ENCODE results near the gene CFAP61. TPM values are rescaled to one million over a fixed set of nuclear protein-coding genes. Genes with fewer than 3 reads are reported as not detected.

CFAP61 gene
- total RNA-seq, 1 experiment from 2014 or later, result 0.19 TPM

- Histone ChIP-seq H3K9me2 (replicated peaks; ENCODE audit: insufficient read depth, low read length) (no peaks in the 10 kb centered on the region), H4K20me1 (ENCODE audit: insufficient read depth, low read depth, low read length) (no peaks in the 10 kb centered on the region), H3K4me2 (ENCODE audit: low read depth, low read length, poor library complexity, severe bottlenecking) (no peak overlapping the region), H3K27me3 (ENCODE audit: low read length) (no peaks in the 10 kb centered on the region), H2AFZ (ENCODE audit: low read length) (no peak overlapping the region), H3K4me1 (ENCODE audit: low read length) (no peaks in the 10 kb centered on the region), H3K4me3 (ENCODE audit: low read length) (no peak overlapping the region), H3K9ac (ENCODE audit: low read length) (no peak overlapping the region), H3K9me3 (ENCODE audit: low read length) (no peaks in the 10 kb centered on the region), H3K27ac (ENCODE audit: low read length) (no peak overlapping the region), H3K36me3 (ENCODE audit: insufficient read depth, low read length) (no peaks in the 10 kb centered on the region), H3K79me2 (ENCODE audit: low read length) (no peaks in the 10 kb centered on the region)
- DNase-seq, result no peak
These were observed 223.3 kb downstream of the CFAP61 start for GRCh38 chr20:20275636-20276035.

GRCh38 chr20:20276811-20277530 lies 224.6 kb downstream of the CFAP61 start:
- Histone ChIP-seq H3K36me3 (ENCODE audit: insufficient read depth, low read length) (no peaks in the 10 kb centered on the region), H3K9me2 (replicated peaks; ENCODE audit: insufficient read depth, low read length) (no peaks in the 10 kb centered on the region), H3K4me2 (ENCODE audit: low read depth, low read length, poor library complexity, severe bottlenecking) (no peak overlapping the region), H2AFZ (ENCODE audit: low read length) (no peak overlapping the region), H3K79me2 (ENCODE audit: low read length) (no peaks in the 10 kb centered on the region), H3K9ac (ENCODE audit: low read length) (no peak overlapping the region), H3K27ac (ENCODE audit: low read length) (no peak overlapping the region), H4K20me1 (ENCODE audit: insufficient read depth, low read depth, low read length) (no peaks in the 10 kb centered on the region), H3K9me3 (ENCODE audit: low read length) (no peaks in the 10 kb centered on the region), H3K4me1 (ENCODE audit: low read length) (no peaks in the 10 kb centered on the region), H3K27me3 (ENCODE audit: low read length) (no peaks in the 10 kb centered on the region), H3K4me3 (ENCODE audit: low read length) (no peak overlapping the region)
- DNase-seq, result no peak

- Histone ChIP-seq H4K20me1 (ENCODE audit: insufficient read depth, low read depth, low read length) (no peaks in the 10 kb centered on the region), H3K27ac (ENCODE audit: low read length) (no peak overlapping the region), H3K4me3 (ENCODE audit: low read length) (no peak overlapping the region), H3K36me3 (ENCODE audit: insufficient read depth, low read length) (no peaks in the 10 kb centered on the region), H3K9me2 (replicated peaks; ENCODE audit: insufficient read depth, low read length) (no peaks in the 10 kb centered on the region), H3K4me2 (ENCODE audit: low read depth, low read length, poor library complexity, severe bottlenecking) (no peak overlapping the region), H2AFZ (ENCODE audit: low read length) (no peak overlapping the region), H3K4me1 (ENCODE audit: low read length) (no peaks in the 10 kb centered on the region), H3K9ac (ENCODE audit: low read length) (no peak overlapping the region), H3K9me3 (ENCODE audit: low read length) (no peaks in the 10 kb centered on the region), H3K79me2 (ENCODE audit: low read length) (no peaks in the 10 kb centered on the region), H3K27me3 (ENCODE audit: low read length) (no peaks in the 10 kb centered on the region)
- no peak for DNase-seq
These were observed 225.6 kb downstream of the CFAP61 start for GRCh38 chr20:20277894-20278335.

- Histone ChIP-seq H3K27me3 (ENCODE audit: low read length) (no peaks in the 10 kb centered on the region), H3K4me2 (ENCODE audit: low read depth, low read length, poor library complexity, severe bottlenecking) (no peak overlapping the region), H3K27ac (ENCODE audit: low read length) (no peak overlapping the region), H2AFZ (ENCODE audit: low read length) (no peak overlapping the region), H3K9me2 (replicated peaks; ENCODE audit: insufficient read depth, low read length) (no peaks in the 10 kb centered on the region), H4K20me1 (ENCODE audit: insufficient read depth, low read depth, low read length) (no peaks in the 10 kb centered on the region), H3K4me1 (ENCODE audit: low read length) (no peaks in the 10 kb centered on the region), H3K4me3 (ENCODE audit: low read length) (no peak overlapping the region), H3K9ac (ENCODE audit: low read length) (no peak overlapping the region), H3K9me3 (ENCODE audit: low read length) (no peaks in the 10 kb centered on the region), H3K79me2 (ENCODE audit: low read length) (no peaks in the 10 kb centered on the region), H3K36me3 (ENCODE audit: insufficient read depth, low read length) (no peaks in the 10 kb centered on the region)
- DNase-seq, result no peak
These were observed 233.7 kb downstream of the CFAP61 start for GRCh38 chr20:20286061-20286460.

DNA sequence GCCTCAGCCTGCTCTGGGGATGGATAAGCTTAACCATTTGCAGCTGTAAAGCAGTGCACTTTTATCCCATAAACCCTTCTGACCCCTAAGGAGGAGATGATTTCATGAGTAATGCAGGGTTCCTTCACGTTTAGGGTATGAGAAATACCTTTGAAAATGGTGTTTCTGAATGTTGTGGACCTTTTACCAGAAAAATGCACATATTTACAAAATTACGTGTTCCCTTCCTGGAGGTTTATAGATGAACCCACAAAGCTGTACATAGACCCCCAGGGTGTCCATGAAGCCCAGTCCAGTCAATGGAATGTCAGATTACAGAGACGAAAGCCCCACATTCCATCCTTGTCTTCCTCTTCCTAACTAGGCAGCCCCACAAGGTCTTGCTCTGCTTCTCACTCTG lies 237.0 kb downstream of the CFAP61 start:
- Histone ChIP-seq H3K4me3 (ENCODE audit: low read length) (no peak overlapping the region), H2AFZ (ENCODE audit: low read length) (no peak overlapping the region), H3K36me3 (ENCODE audit: insufficient read depth, low read length) (no peaks in the 10 kb centered on the region), H3K79me2 (ENCODE audit: low read length) (no peaks in the 10 kb centered on the region), H3K27me3 (ENCODE audit: low read length) (no peaks in the 10 kb centered on the region), H3K4me1 (ENCODE audit: low read length) (no peaks in the 10 kb centered on the region), H3K9ac (ENCODE audit: low read length) (no peak overlapping the region), H3K27ac (ENCODE audit: low read length) (no peak overlapping the region), H3K9me3 (ENCODE audit: low read length) (no peaks in the 10 kb centered on the region), H4K20me1 (ENCODE audit: insufficient read depth, low read depth, low read length) (no peaks in the 10 kb centered on the region), H3K9me2 (replicated peaks; ENCODE audit: insufficient read depth, low read length) (no peaks in the 10 kb centered on the region), H3K4me2 (ENCODE audit: low read depth, low read length, poor library complexity, severe bottlenecking) (no peak overlapping the region)
- DNase-seq, result no peak

DNA sequence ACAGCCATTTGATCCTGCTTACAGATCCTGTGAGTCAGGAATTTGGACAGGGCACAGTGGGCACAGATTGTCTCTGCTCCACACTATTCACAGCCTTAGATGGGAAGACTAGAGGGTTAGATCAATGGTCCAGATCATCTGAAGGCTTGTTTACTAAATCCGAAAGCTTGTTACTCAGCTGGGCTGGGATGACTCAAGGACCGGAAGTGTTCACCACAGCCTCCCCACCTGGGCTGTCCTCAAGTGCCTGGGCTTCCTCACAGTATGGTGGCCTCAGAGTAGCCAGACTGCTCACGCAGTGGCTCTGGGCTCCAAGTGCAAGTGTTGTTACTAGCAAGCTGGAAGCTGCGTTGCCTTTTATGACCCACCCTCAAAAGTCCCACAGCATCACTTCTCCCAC lies 240.1 kb downstream of the CFAP61 start:
- H3K4me3 ChIP-seq (ENCODE audit: low read length), result no peak overlapping the region
- no peaks in the 10 kb centered on the region for H3K36me3 ChIP-seq (ENCODE audit: insufficient read depth, low read length)
- H3K9ac ChIP-seq (ENCODE audit: low read length), result no peak overlapping the region
- no peak for DNase-seq
- no peaks in the 10 kb centered on the region for H3K9me2 ChIP-seq (replicated peaks; ENCODE audit: insufficient read depth, low read length)
- no peaks in the 10 kb centered on the region for H3K9me3 ChIP-seq (ENCODE audit: low read length)
- no peak overlapping the region for H2AFZ ChIP-seq (ENCODE audit: low read length)
- no peak overlapping the region for H3K27ac ChIP-seq (ENCODE audit: low read length)
- no peaks in the 10 kb centered on the region for H3K27me3 ChIP-seq (ENCODE audit: low read length)
- H3K79me2 ChIP-seq (ENCODE audit: low read length), result no peaks in the 10 kb centered on the region
- H3K4me1 ChIP-seq (ENCODE audit: low read length), result no peaks in the 10 kb centered on the region
- H3K4me2 ChIP-seq (ENCODE audit: low read depth, low read length, poor library complexity, severe bottlenecking), result no peak overlapping the region
- no peaks in the 10 kb centered on the region for H4K20me1 ChIP-seq (ENCODE audit: insufficient read depth, low read depth, low read length)

DNA sequence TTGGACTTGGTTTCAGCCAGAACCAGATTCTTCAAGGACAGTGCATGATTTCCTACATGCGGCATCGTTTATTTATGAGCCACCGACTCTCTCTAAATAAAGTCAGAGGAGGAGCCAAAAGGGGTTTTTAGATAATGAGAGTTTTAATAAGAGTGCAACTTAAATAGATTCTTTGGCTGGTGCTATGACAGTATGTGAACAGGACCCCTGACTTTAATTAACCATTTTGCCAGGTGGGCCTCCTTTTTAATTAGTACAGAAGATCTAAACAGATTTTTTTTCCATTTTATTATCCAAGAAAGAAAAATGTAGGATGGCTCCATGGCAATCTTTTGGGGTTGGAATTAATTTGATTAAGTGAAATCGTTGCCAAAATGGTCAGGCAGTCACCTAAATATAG lies 240.8 kb downstream of the CFAP61 start:
- no peak overlapping the region for H3K27ac ChIP-seq (ENCODE audit: low read length)
- H3K36me3 ChIP-seq (ENCODE audit: insufficient read depth, low read length), result no peaks in the 10 kb centered on the region
- H3K9me2 ChIP-seq (replicated peaks; ENCODE audit: insufficient read depth, low read length), result no peaks in the 10 kb centered on the region
- H2AFZ ChIP-seq (ENCODE audit: low read length), result no peak overlapping the region
- H3K4me1 ChIP-seq (ENCODE audit: low read length), result no peaks in the 10 kb centered on the region
- H3K4me3 ChIP-seq (ENCODE audit: low read length), result no peak overlapping the region
- no peaks in the 10 kb centered on the region for H3K9me3 ChIP-seq (ENCODE audit: low read length)
- H4K20me1 ChIP-seq (ENCODE audit: insufficient read depth, low read depth, low read length), result no peaks in the 10 kb centered on the region
- H3K27me3 ChIP-seq (ENCODE audit: low read length), result no peaks in the 10 kb centered on the region
- no peak overlapping the region for H3K4me2 ChIP-seq (ENCODE audit: low read depth, low read length, poor library complexity, severe bottlenecking)
- H3K79me2 ChIP-seq (ENCODE audit: low read length), result no peaks in the 10 kb centered on the region
- no peak overlapping the region for H3K9ac ChIP-seq (ENCODE audit: low read length)
- DNase-seq, result no peak

GRCh38 chr20:20293691-20294385 lies 241.5 kb downstream of the CFAP61 start:
- no peaks in the 10 kb centered on the region for H4K20me1 ChIP-seq (ENCODE audit: insufficient read depth, low read depth, low read length)
- H3K9me3 ChIP-seq (ENCODE audit: low read length), result no peaks in the 10 kb centered on the region
- no peaks in the 10 kb centered on the region for H3K36me3 ChIP-seq (ENCODE audit: insufficient read depth, low read length)
- no peak overlapping the region for H3K9ac ChIP-seq (ENCODE audit: low read length)
- no peak overlapping the region for H3K4me2 ChIP-seq (ENCODE audit: low read depth, low read length, poor library complexity, severe bottlenecking)
- H3K27ac ChIP-seq (ENCODE audit: low read length), result no peak overlapping the region
- no peaks in the 10 kb centered on the region for H3K27me3 ChIP-seq (ENCODE audit: low read length)
- no peak for DNase-seq
- no peak overlapping the region for H2AFZ ChIP-seq (ENCODE audit: low read length)
- H3K79me2 ChIP-seq (ENCODE audit: low read length), result no peaks in the 10 kb centered on the region
- no peak overlapping the region for H3K4me3 ChIP-seq (ENCODE audit: low read length)
- H3K9me2 ChIP-seq (replicated peaks; ENCODE audit: insufficient read depth, low read length), result no peaks in the 10 kb centered on the region
- no peaks in the 10 kb centered on the region for H3K4me1 ChIP-seq (ENCODE audit: low read length)

All from Karpas-422 (cell line).